Nephron (organoid): ENCODE data around the gene FAM151B.

ENCODE experiments used
- H3K27ac Mint-ChIP-seq, 3 experiments: 2 replicates each; pipeline ENCODE4 v1.8.0; 2020; ENCODE audit warnings: mixed read lengths in 3 of 3, mild to moderate bottlenecking in 2 of 3, moderate library complexity in 1 of 3
- H3K27me3 Mint-ChIP-seq: 2 replicates; pipeline ENCODE4 v1.8.0; 2021; ENCODE audit warnings: low read depth, mild to moderate bottlenecking, moderate library complexity, mixed read lengths
- H3K36me3 Mint-ChIP-seq: 2 replicates; pipeline ENCODE4 v1.8.0; 2020; ENCODE audit warnings: low read depth, mixed read lengths
- H3K4me1 Mint-ChIP-seq: 2 replicates; pipeline ENCODE4 v1.8.0; 2020; ENCODE audit warnings: mixed read lengths
- H3K4me3 Mint-ChIP-seq, 3 experiments: 2 replicates each; pipeline ENCODE4 v1.8.0; 2020; ENCODE audit warnings: mild to moderate bottlenecking in 3 of 3, mixed read lengths in 3 of 3, moderate library complexity in 2 of 3
- H3K9me3 Mint-ChIP-seq: 2 replicates; pipeline ENCODE4 v1.8.0; 2020; ENCODE audit warnings: mixed read lengths
- CTCF ChIP-seq, 3 experiments: fragments of 200-600 bp; sonication (generic); IDR thresholded peaks; one replicate each; pipeline ENCODE4 v1.5.0; 2021; ENCODE audit warnings: antibody characterized with exemption in 3 of 3; ENCODE audit not compliant: unreplicated experiment in 3 of 3

The FAM151B gene

GRCh38 chr5:80591352-80591751 lies 103.5 kb downstream of the FAM151B start:
- H3K36me3 Mint-ChIP-seq = no peaks in the 10 kb centered on the region

GRCh38 chr5:80592105-80592504 lies 104.2 kb downstream of the FAM151B start:
- Mint-ChIP-seq H3K27me3 (peaks cover 7% of the 10 kb centered on the region), H3K9me3 (no peaks in the 10 kb centered on the region), H3K4me1 (no peaks in the 10 kb centered on the region), H3K4me3 (no peak overlapping the region), H3K36me3 (no peaks in the 10 kb centered on the region), H3K27ac (peak overlapping the region in 1 of 3 experiments; percentile 35)
- no peak for TF ChIP-seq CTCF (IDR thresholded peaks at IDR 0.05; ENCODE audit: unreplicated experiment in 3 of 3)

More at GRCh38 chr5:80591352-80591751, 103.5 kb downstream of the FAM151B start:
- Mint-ChIP-seq H3K4me1 (no peaks in the 10 kb centered on the region), H3K4me3 (no peak overlapping the region), H3K27me3 (peaks cover 4% of the 10 kb centered on the region), H3K27ac (peak overlapping the region; percentile 35 to 94 (median 56)), H3K9me3 (no peaks in the 10 kb centered on the region)
- no peak for TF ChIP-seq CTCF (IDR thresholded peaks at IDR 0.05; ENCODE audit: unreplicated experiment in 3 of 3)
